Gastrocnemius medialis (tissue), 4 donors: ENCODE data around the gene C6.

Experiments
- CTCF ChIP-seq, 5 experiments: fragments of 450-650 bp in 3 of 5; fragments of 200-600 bp in 2 of 5; sonication (generic) in 2 of 5; IDR thresholded peaks in 4 of 5; conservative IDR thresholded peaks in 1 of 5; 1 replicate in 4 of 5; 2 replicates in 1 of 5; pipeline ENCODE4 v1.5.1; 2016 to 2019; ENCODE audit warnings: antibody characterized with exemption in 5 of 5, mild to moderate bottlenecking in 3 of 5, moderate library complexity in 3 of 5
- POLR2A ChIP-seq, 2 donors: fragments of 450-650 bp; IDR thresholded peaks; one replicate each; pipeline ENCODE4 v1.6.1; 2017; ENCODE audit warnings: antibody characterized with exemption in 2 of 2, mild to moderate bottlenecking in 2 of 2, moderate library complexity in 2 of 2

DNA sequence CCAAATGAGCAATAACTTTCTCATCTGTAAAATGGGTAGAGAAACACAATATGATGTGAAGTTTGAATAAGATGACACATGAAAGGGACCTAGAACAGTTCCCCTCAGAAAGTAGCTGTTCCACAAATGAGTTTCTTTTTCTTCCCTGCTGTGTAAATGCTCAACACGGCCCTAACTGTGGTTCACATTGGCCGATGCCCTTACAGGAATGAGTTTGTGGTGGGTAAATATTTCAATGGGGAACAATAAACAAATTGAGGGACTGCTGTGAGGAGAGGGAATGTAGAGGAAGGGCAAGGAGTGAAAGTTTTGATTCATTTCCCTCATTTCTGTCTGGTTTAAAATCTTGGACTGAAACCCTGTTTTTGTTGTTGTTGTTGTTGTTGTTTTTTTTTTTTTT, 12.8 kb downstream of the C6 start:
- TF ChIP-seq POLR2A (IDR thresholded peaks at IDR 0.05): no peak
- TF ChIP-seq CTCF (IDR thresholded peaks at IDR 0.05 in 4 of 5, conservative IDR thresholded peaks at IDR 0.05 in 1 of 5): no peak
